Activated CD4-positive, CD25-positive, alpha-beta regulatory T cell treated with anti-CD3 and anti-CD28 coated beads, Interleukin-2, amount 50 U/mL, for 24 hours (primary cell): ENCODE data around the gene LDAH.
A peak's percentile ranks its signal among the peaks of the same experiment; 100 is the strongest.
"Not testable (repeated sequence)": the region's sequence is repeated elsewhere in the genome, so short reads cannot be mapped to it uniquely, and the experiment has no call there.

Experiments used
- ATAC-seq, 2 donors: fragments of 150-1000 bp; cut with Tn5 transposase; one replicate each; pipeline ENCODE4 v1.10.0; 2021; ENCODE audit warnings: mild to moderate bottlenecking in 1 of 2, moderate library complexity in 1 of 2

The LDAH gene

DNA sequence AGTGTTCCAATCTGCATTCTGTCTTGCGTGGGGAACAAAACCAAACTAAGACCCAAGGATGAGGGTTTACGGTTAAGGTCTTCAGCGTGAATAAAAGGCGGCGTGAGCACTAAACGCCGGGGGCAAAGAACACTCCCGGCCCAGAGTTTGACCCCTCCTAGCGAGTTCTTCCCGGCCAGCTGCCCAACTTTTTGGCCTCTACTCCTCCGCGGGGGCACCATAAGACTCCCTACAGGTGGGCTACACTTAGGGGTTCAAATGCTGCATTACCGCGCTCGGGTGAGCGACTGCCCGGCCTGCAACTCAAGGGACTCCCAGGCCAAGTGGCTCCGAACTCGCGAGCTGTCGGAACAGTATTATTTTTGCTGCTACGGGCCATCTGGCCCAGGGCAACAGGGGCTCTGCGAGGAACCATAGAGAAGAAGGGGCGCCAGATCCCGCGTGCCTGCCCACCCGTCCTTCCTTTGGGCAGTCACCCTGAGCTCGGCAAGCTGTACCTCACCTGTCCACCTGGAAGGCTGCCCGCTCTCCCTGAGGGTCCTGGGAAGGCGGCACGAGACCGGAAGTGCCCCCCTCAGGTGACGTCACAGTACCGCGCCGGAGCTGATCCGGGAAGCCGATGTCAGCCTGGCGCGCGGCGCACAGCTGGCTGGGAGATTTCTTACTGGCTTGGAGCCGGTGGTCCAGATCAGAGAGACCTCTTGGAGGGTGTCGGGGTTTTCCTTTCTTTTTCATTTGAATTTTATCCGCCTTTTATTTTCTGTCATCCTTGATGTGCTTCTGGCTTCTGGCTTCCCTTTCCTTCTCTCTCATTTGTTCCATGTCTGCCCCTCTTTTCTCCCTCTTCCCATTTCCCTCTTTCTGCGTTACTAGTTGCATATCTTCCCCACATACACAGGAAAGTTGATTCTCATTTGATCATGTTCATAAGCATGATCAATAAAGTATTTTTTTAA is at the start of gene LDAH:
TSS of gene LDAH (minus strand) at position 567 of the 956 bp plus-strand sequence. CDS start 21,638 bp downstream, outside the sequence.
- ATAC-seq, result peak; percentile 69 to 74

DNA sequence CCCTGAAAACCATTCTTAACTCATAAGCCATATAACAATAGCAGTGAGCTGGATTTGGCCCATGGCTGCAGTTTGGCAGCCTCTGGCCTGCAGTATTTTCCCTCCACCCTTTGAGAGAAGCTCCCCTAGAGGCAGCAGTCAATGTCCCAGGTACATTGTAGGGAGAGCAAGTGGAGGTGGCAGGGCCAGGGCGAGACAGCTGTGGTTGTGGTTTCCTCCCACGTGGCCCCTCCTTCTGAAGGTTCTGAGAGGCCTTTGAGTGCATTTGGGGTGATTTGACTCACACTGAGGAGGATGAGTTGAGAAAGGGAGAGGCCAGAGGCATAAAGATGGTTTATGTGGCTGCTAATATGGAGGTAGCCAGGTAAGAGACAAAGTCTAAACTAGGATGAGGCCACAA is 45.5 kb upstream of the LDAH start:
- peak; percentile 85 to 93 for ATAC-seq

- no peak for ATAC-seq
These were observed 39.9 kb upstream of the LDAH start for GRCh38 chr2:20862850-20863249.

DNA sequence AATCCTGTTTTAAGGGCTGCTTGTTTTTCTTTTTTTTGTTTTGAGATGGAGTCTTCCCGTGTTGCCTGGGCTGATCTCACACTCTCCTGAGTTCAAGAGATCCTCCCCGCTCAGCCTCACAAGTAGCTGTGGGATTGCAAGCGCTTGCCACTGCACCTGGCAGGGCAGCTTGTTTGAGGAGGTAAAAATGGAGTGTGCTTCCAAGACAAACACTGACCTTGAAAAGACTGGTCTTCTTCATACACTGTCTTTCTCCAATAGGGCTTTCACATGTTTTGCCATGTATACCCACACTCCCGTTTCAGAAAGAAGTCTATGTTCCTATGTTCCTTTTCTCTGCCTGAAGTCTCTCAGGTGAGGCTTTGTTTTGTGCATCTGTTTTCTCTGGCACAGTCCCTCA is 32.6 kb upstream of the LDAH start:
- ATAC-seq, result no peak

- ATAC-seq, result no peak
These were observed 29.8 kb upstream of the LDAH start for GRCh38 chr2:20852670-20853069.

GRCh38 chr2:20852139-20852538 is 29.2 kb upstream of the LDAH start:
- no peak for ATAC-seq

- no peak for ATAC-seq
These were observed 21.3 kb upstream of the LDAH start for GRCh38 chr2:20844246-20844645.

DNA sequence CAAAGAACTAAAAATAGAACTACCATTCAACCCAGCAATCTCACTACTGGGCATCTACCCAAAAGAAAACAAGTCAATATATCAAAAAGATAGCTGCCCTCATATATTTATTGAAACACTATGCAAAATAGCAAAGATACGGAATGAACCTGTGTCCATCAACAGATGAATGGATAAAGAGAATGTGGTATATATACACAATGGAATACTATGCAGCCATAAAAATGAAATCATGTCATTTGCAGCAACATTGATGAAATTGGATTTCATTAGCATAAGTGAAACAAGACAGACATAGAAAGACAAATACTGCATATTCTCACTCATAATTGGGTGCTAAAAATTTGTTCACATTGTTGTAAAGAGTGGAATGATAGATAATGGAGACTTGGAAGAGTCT is 16.2 kb upstream of the LDAH start:
- ATAC-seq, result no peak

- ATAC-seq, result no peak
These were observed 15.1 kb upstream of the LDAH start for GRCh38 chr2:20838016-20838415.

DNA sequence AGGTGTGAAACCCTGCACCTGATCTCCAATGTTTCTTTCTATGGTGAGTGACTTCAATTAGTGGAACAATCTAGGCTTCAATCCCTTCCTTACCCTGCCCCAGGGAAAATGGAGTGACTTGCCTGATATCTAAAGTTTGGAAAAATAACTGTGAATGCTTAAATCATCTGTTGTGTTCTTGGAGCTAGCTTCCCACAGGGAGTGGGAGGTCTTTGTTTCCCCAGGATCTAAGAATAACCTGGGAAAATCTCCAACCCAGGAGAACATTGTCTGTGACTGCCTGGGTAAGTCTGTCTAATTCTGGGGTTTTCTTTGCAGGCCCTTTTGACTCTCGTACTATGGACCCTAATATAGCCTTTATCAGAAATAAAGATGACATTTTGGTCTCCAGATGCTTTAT is 13.6 kb upstream of the LDAH start:
- ATAC-seq, result no peak

GRCh38 chr2:20834331-20834730 is 11.4 kb upstream of the LDAH start:
- no peak for ATAC-seq

- no peak for ATAC-seq
These were observed 9.7 kb upstream of the LDAH start for GRCh38 chr2:20832606-20833005.

DNA sequence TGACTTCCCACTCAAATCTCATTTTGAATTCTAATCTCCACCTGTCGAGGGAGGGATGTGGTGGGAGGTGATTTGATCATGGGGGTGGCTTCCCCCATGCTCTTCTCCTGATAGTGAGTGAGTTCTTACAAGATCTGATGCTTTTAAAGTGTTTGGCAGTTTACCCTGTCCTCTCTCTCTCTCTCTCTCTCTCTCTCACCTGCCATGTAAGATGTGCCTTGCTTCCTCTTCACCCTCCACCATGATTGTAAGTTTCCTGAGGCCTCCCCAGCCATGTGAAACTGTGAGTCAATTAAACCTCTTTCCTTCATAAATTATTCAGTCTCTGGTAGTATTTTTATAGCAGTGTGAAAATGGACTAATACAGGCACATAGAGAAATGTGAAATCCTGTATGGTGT is 7.0 kb upstream of the LDAH start:
- ATAC-seq, result no peak

DNA sequence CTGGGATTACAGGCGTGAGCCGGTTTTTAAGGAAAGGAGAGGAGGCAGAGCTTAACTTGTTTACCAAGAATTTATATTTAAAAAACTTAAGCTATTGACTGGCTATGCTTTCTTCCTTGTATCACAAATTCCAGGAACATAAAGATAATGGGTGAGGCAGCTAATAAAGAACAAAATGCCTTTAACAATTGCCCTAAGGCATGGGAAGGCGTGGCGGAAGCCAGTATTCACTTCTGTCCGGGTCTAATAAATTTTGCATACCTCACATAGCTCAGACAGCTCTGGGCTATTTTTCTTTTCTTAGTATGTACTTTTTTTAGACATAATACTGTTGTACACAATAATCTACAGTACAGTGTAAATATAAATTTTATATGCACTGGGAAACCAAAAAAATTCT is 1.0 kb upstream of the LDAH start:
- no peak for ATAC-seq

DNA sequence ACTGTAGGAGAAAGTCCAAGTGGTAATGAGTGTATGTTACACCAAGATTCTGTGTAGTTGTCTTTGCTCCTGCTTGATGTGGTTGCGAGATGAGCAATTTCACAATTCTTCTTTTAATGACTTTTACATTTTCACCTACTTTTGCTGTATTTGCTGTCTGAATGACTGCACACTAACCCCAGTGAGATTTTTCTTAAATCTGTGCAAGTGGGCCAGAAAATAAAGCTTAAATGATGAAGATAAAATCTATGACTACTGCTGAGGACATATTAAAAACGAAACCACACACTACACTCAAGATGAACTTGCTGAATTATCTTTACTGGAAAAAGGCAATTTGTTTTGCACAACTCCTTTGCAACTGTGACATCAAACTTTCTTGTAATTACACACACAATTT is 4.1 kb downstream of the LDAH start:
- peak; percentile 69 to 80 for ATAC-seq

- ATAC-seq, result no peak
These were observed 7.7 kb downstream of the LDAH start for GRCh38 chr2:20815216-20815615.

DNA sequence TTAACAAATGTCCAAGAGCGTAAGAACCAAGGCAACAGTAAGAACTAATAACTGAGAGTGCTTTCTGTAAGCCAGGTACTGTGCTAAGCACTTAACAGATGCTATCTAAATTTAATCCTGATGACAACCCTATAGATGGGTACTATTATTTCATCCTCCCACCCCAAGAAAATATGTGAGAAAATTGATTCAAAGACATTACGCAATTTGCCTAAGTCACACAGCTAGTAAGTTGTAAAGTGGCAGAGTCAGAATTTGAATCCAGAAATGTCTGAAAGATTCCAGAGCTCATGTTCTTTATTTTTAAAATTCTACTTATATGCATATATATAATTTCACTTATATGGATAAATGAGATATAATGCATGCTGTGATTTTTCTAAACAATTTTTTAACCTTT is 10.1 kb downstream of the LDAH start:
- ATAC-seq, result no peak

GRCh38 chr2:20806286-20806685 is 16.6 kb downstream of the LDAH start:
- no peak for ATAC-seq

DNA sequence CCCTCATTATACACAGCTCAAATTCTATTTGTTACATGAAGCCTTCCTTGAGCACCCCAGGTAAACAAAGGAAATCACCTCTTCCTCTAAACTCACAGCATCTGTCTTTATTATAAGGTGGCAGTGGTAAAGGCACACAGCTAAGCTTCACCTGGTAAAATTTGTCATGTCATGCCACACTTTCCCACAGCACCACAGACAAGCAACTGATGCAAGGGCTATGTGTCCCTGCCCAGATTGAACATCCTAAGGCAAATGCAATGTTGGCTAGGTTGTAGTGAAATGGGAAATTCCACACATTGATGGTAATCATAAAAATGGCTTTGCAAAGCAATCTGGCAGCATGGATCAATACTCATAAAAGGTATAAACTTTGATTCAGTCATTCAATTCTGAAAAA is 18.9 kb downstream of the LDAH start:
- ATAC-seq, result no peak

GRCh38 chr2:20803226-20803682 is 19.6 kb downstream of the LDAH start:
- no peak for ATAC-seq

DNA sequence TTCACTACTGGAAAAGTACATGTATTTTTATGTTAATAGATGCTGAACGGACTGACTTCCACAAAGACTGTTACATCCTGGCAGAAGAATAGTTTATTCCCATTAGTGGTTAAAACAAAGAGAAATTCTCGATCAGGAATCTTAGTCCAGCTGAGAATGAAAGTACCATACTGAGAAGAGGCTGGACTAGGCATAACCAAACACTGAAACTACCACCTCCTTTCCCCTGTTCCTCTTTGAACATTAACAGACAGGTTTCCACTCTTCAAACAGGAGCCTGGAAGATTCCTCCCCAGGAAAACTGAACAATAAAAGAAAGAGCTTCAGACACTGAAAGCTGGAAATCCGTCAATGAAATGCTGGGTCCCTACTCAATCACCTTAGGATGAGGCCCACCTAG is 25.8 kb downstream of the LDAH start:
- ATAC-seq, result no peak

DNA sequence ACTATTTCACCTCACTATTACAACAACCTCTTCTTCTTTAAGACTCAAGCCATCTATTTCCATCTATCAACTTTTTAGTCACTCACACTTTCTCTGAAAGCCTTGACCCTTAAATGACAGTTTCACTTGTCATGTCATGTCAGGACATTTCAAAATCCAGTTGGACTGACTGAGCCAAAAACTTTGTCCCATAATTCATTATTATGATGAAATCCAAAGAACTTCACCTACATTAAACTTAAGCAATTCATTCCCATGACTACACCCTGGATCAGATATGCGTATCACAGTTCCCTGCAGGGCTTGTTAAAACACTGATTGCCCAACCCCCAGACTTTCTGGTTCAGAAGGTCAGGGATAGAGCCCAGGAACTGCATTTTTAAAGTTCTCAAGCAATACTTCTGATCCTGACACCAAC is 26.5 kb downstream of the LDAH start:
- ATAC-seq, result no peak

DNA sequence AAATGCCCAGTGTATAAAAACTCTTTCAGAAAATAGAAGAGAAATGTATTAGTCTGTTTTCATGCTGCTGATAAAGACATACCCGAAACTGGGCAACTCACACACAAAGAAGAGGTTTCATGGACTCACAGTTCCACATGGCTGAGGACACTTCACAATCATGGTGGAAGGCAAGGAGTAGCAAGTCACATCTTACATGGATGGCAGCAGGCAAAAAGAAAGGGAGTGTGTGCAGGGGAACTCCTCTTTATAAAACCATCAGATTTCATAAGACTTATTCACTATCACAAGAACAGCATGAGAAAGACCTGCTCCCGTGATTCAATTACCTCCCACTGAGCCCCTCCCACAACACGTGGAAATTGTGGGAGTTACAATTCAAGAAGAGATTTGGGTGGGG is 29.0 kb downstream of the LDAH start:
- not testable (repeated sequence) for ATAC-seq

GRCh38 chr2:20781656-20782265 is 41.1 kb downstream of the LDAH start:
- peak; percentile 38 to 51 for ATAC-seq
